Esophagus muscularis mucosa (tissue), 4 donors: ENCODE measurements around the gene INPPL1. TPM values are rescaled to one million over a fixed set of nuclear protein-coding genes. Genes with fewer than 3 reads are reported as not detected.

Source experiments
- DNase-seq: peaks from one replicate; pipeline ENCODE4 v3.0.0-alpha.2; 2017; ENCODE audit errors: extremely low spot score
- H3K27ac ChIP-seq, 4 donors: fragments of 200-600 bp; sonication (generic); replicated peaks in 1 of 4; 1 replicate in 3 of 4; 2 replicates in 1 of 4; pipeline ENCODE4 v1.5.1; 2016 to 2019; ENCODE audit warnings: mild to moderate bottlenecking in 1 of 4
- H3K27me3 ChIP-seq, 4 donors: fragments of 200-600 bp; sonication (generic); one replicate each; pipeline versions ENCODE4 v1.5.1 to v1.6.0; 2016 to 2019
- H3K36me3 ChIP-seq, 4 donors: fragments of 200-600 bp; sonication (generic); one replicate each; pipeline ENCODE4 v1.5.1; 2016 to 2019
- H3K4me1 ChIP-seq, 4 donors: fragments of 200-600 bp; sonication (generic); one replicate each; pipeline ENCODE4 v1.5.1; 2016 to 2019
- H3K4me3 ChIP-seq, 4 donors: fragments of 200-600 bp; sonication (generic); 1 replicate in 2 of 4; 2 replicates in 2 of 4; pipeline ENCODE4 v1.5.1; 2016 to 2019; ENCODE audit warnings: mild to moderate bottlenecking in 4 of 4, moderate library complexity in 1 of 4
- H3K9me3 ChIP-seq, 4 donors: fragments of 200-600 bp; sonication (generic); 1 replicate in 3 of 4; 2 replicates in 1 of 4; pipeline ENCODE4 v1.5.1; 2016 to 2019
- EP300 ChIP-seq: sonication (generic); formaldehyde crosslinking; IDR thresholded peaks from one replicate; pipeline ENCODE4 v1.6.1; 2017; ENCODE audit warnings: antibody characterized with exemption
- POLR2A ChIP-seq: fragments of 450-650 bp; IDR thresholded peaks from one replicate; pipeline ENCODE4 v1.6.1; 2017; ENCODE audit warnings: antibody characterized with exemption, moderate library complexity, mild to moderate bottlenecking, low read depth
- POLR2AphosphoS5 ChIP-seq, 2 donors: sonication (generic); formaldehyde crosslinking; IDR thresholded peaks; one replicate each; pipeline ENCODE4 v1.6.1; 2017; ENCODE audit warnings: antibody characterized with exemption in 2 of 2
- WGBS: methylation state at CpG from one replicate; pipeline ENCODE4 v1.1.5; 2018; 5-methylcytosine and 5-hydroxymethylcytosine counted together
- intact Hi-C: fragments of 100-400 bp; cut with DNase I; formaldehyde crosslinking; loops from one replicate; pipeline ENCODE4 v1.15.1; 2023
- total RNA-seq, 4 donors: library from RNA; depleted of rRNA; stranded (reverse); fragments of >200 nt; gene quantifications; one replicate each; pipeline versions ENCODE4 v1.1.0 to v1.2.1, GENCODE V29; 2016
- TF ChIP-seq, protein P1 (sequence below), 3 experiments: fragments of 200-600 bp in 2 of 3; fragments of 450-650 bp in 1 of 3; sonication (generic) in 2 of 3; IDR thresholded peaks; one replicate each; pipeline ENCODE4 v1.5.1; 2017 to 2019; ENCODE audit warnings: antibody characterized with exemption in 3 of 3, mild to moderate bottlenecking in 2 of 3, moderate library complexity in 1 of 3

INPPL1 gene
- total RNA-seq, 4 donors from 2014 or later: 61.6 to 158 (median 100) TPM

DNA sequence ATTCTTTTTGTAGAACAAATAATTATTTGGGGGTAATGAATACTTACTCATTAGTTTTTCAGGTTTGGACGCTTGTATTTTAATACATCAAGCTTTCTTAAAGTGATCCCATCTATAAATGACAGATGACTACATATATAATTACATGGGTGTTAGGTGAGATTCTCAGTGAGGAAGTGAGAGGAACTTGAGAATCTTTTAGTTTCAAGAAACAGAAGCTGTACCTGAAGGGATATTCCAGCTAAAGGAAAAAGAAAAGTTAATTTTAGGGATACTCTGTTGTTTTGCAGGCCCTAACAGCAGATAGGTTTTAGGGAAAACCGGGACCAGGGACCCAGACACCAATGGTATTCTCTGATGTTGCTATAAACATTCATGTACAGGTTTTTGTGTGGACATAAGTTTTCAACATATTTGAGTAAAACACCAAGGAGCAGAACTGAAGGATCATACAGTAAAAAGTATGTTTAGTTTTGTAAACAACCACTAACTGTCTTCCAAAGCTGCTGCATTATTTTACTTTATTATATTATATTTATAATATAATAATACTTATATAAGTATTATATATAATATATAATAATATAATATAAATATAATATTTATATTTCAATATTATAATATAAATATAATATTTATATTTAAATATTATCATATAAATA is 43.5 kb downstream of the INPPL1 start:
- Histone ChIP-seq H3K27me3 (peaks cover 0 to 25% (median 0%) of the 10 kb centered on the region in 4 donors), H3K4me3 (no peak overlapping the region), H3K27ac (no peak overlapping the region), H3K36me3 (no peaks in the 10 kb centered on the region), H3K4me1 (no peaks in the 10 kb centered on the region), H3K9me3 (no peaks in the 10 kb centered on the region)
- TF ChIP-seq, protein P1, sequence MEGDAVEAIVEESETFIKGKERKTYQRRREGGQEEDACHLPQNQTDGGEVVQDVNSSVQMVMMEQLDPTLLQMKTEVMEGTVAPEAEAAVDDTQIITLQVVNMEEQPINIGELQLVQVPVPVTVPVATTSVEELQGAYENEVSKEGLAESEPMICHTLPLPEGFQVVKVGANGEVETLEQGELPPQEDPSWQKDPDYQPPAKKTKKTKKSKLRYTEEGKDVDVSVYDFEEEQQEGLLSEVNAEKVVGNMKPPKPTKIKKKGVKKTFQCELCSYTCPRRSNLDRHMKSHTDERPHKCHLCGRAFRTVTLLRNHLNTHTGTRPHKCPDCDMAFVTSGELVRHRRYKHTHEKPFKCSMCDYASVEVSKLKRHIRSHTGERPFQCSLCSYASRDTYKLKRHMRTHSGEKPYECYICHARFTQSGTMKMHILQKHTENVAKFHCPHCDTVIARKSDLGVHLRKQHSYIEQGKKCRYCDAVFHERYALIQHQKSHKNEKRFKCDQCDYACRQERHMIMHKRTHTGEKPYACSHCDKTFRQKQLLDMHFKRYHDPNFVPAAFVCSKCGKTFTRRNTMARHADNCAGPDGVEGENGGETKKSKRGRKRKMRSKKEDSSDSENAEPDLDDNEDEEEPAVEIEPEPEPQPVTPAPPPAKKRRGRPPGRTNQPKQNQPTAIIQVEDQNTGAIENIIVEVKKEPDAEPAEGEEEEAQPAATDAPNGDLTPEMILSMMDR (IDR thresholded peaks at IDR 0.05): no peak
- TF ChIP-seq EP300: no peak
- TF ChIP-seq POLR2AphosphoS5 (IDR thresholded peaks at IDR 0.05): no peak
- TF ChIP-seq POLR2A: no peak
- intact Hi-C loops: no loop called here
- DNase-seq: no peak
- WGBS: 82% methylated on average over 2 of the region's 2 CpGs

DNA sequence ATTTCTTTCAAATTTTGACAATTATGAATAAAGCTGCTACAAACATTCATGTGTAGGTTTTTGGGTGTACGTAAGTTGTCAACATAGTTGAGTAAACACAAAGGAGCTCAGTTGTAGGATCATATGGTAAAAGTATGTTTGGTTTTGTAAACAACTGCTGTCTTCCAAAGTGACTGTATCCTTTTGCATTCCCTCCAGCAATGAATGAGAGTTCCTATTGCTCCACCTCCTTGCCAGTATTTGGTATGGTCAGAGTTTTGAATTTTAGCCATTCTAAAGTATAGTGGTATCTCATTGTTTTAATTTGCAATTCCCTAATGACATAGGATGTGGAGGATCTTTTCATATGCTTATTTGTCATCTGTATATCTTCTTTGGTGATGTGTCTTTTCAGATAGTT is 47.4 kb downstream of the INPPL1 start:
- Histone ChIP-seq H3K27me3 (peaks cover 0 to 25% (median 0%) of the 10 kb centered on the region in 4 donors), H3K27ac (no peak overlapping the region), H3K36me3 (no peaks in the 10 kb centered on the region), H3K4me1 (no peaks in the 10 kb centered on the region), H3K9me3 (no peaks in the 10 kb centered on the region), H3K4me3 (no peak overlapping the region)
- no peak for DNase-seq
- intact Hi-C loops: no loop called here
- TF ChIP-seq POLR2AphosphoS5 (IDR thresholded peaks at IDR 0.05) (no peak), POLR2A (no peak), EP300 (no peak)
- TF ChIP-seq, protein P1 (IDR thresholded peaks at IDR 0.05): no peak
- WGBS: 67% methylated on average over 1 of the region's 1 CpG

DNA sequence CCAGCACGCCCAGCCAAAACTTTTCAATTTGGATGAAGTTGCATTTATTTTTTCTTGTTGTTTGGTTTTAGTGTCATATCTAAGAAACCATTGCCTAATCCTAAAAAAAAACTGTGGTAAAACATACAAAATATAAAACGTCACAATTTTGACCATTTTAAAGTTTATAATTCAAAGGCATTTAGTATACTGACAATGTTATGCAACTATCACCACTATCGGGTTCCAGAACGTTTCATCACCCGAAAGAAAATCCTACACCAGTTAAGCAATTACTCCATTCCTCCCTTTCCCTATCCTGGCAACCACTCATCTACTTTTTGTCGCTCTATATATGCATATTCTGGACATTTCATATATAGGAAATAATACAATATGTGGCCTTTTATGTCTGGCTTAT is 49.9 kb downstream of the INPPL1 start:
- Histone ChIP-seq H3K9me3 (no peaks in the 10 kb centered on the region), H3K4me3 (no peak overlapping the region), H3K4me1 (no peaks in the 10 kb centered on the region), H3K36me3 (no peaks in the 10 kb centered on the region), H3K27me3 (peaks cover 0 to 25% (median 0%) of the 10 kb centered on the region in 4 donors), H3K27ac (no peak overlapping the region)
- TF ChIP-seq, protein P1 (IDR thresholded peaks at IDR 0.05): no peak
- TF ChIP-seq EP300: no peak
- no peak for TF ChIP-seq POLR2A
- no peak for TF ChIP-seq POLR2AphosphoS5 (IDR thresholded peaks at IDR 0.05)
- 84% methylated on average over 6 of the region's 6 CpGs for WGBS
- intact Hi-C loops: no loop called here
- DNase-seq: no peak

DNA sequence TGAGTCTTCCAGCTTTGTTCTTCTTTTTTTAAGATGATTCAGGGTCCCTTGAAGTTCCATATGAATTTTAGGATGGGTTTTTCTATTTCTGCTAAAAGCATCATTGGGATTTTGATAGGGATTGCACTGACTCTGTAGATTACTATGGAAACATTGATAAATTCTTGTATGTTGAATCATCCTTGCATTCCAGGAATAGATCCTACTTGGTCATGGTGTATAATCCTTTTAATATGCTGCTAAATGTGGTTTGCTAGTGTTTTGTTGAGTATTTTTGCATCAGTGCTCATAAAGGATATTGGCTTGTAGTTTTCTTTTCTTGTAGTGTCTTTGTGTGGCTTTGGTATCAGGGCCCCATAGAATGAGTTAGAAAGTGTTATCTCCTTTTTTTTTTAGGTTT is 54.3 kb downstream of the INPPL1 start:
- Histone ChIP-seq H3K27me3 (peaks cover 0 to 34% (median 4%) of the 10 kb centered on the region in 4 donors), H3K9me3 (no peaks in the 10 kb centered on the region), H3K4me1 (no peaks in the 10 kb centered on the region), H3K4me3 (no peak overlapping the region), H3K27ac (no peak overlapping the region), H3K36me3 (no peaks in the 10 kb centered on the region)
- no peak for TF ChIP-seq EP300
- no peak for TF ChIP-seq POLR2A
- no peak for TF ChIP-seq POLR2AphosphoS5 (IDR thresholded peaks at IDR 0.05)
- TF ChIP-seq, protein P1 (IDR thresholded peaks at IDR 0.05): no peak
- DNase-seq: no peak
- intact Hi-C loops: no loop called here

DNA sequence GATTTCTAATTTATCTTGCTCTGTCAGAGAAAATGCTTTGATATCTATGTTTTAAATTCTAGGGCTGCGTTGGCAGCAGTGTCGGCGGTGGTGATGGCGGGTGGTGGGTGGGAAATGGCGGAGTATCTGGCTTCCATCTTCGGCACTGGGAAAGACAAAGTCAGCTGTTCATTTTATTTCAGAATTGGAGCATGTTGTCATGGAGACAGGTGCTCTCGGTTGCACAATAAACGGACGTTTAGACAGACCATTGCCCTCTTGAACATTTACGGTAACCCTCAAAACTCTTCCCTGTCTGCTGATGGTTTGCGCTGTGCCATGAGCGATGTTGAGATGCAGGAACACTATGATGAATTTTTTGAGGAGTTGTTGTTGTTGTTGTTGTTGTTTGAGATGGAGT is 55.5 kb downstream of the INPPL1 start:
- intact Hi-C loops: no loop called here
- no peak for TF ChIP-seq POLR2A
- TF ChIP-seq POLR2AphosphoS5 (IDR thresholded peaks at IDR 0.05): no peak
- TF ChIP-seq, protein P1 (IDR thresholded peaks at IDR 0.05): no peak
- no peak for TF ChIP-seq EP300
- DNase-seq: no peak
- Histone ChIP-seq H3K9me3 (no peaks in the 10 kb centered on the region), H3K27me3 (peaks cover 0 to 39% (median 4%) of the 10 kb centered on the region in 4 donors), H3K4me3 (no peak overlapping the region), H3K36me3 (no peaks in the 10 kb centered on the region), H3K4me1 (no peaks in the 10 kb centered on the region), H3K27ac (no peak overlapping the region)
- 93% methylated on average over 12 of the region's 12 CpGs for WGBS
